HepG2 (cell line): ENCODE measurements around the gene TTN. TPM values are rescaled to one million over a fixed set of nuclear protein-coding genes. Genes with fewer than 3 reads are reported as not detected.

Experiments used
- ATAC-seq: fragments of 200-7000 bp; cut with Tn5 transposase; 3 replicates; pipeline ENCODE4 v1.9.1; 2020; ENCODE audit warnings: mild to moderate bottlenecking, moderate library complexity
- BruUV-seq: library from RNA; stranded (reverse); fragments of 400-500 nt; replicated peaks from 2 replicates; lab custom pipeline; 2021; lab: Mats Ljungman, UMichigan
- CTCF ChIA-PET: fragments of 300-600 bp; formaldehyde crosslinking; extraction: SDS; loops from one replicate; lab custom pipeline; 2021; ENCODE audit warnings: low total read pairs, inconsistent platforms, low intra/inter-chr PET ratio; lab: Yijun Ruan, JAX
- POLR2A ChIA-PET: fragments of 350-600 bp; sonication (Branson Sonifier 250); formaldehyde crosslinking; loops from one replicate; lab custom pipeline; 2020; ENCODE audit warnings: antibody characterized with exemption, inconsistent platforms; lab: Yijun Ruan, JAX
- DNase-seq: peaks from one replicate; pipeline ENCODE4 v3.0.0-alpha.2; 2015; ENCODE audit warnings: low spot score
- FAIRE-seq: peaks from 3 replicates; lab custom pipeline; 2011; peaks lifted over from hg19 to GRCh38; lab: Jason Lieb, UNC
- H2AFZ ChIP-seq: one replicate; pipeline ENCODE4 v1.6.1; 2011; ENCODE audit warnings: low read length, inconsistent platforms
- H3K27ac ChIP-seq: fragments of 300-600 bp; 3 replicates; pipeline ENCODE4 v1.8.0; 2011; ENCODE audit warnings: mixed run types, mild to moderate bottlenecking, mixed read lengths, low read length, inconsistent platforms; ENCODE audit not compliant: insufficient read depth; ENCODE audit errors: extremely low read length
- H3K27me3 ChIP-seq, 2 experiments: fragments of 200-600 bp in 1 of 2; 2 replicates in 1 of 2; 3 replicates in 1 of 2; pipeline versions ENCODE4 v1.6.0 to v1.8.0; 2011; ENCODE audit warnings: low read length in 2 of 2, mild to moderate bottlenecking in 2 of 2, moderate library complexity in 2 of 2, inconsistent platforms in 1 of 2; ENCODE audit not compliant: insufficient read depth in 2 of 2, control insufficient read depth in 1 of 2
- H3K36me3 ChIP-seq, 2 experiments: fragments of 200-600 bp in 1 of 2; replicated peaks in 1 of 2; 2 replicates in 1 of 2; 3 replicates in 1 of 2; pipeline versions ENCODE4 v1.5.1 to v1.8.0; 2011; ENCODE audit warnings: low read length in 2 of 2, inconsistent platforms in 1 of 2; ENCODE audit not compliant: insufficient read depth in 2 of 2, control insufficient read depth in 1 of 2
- H3K4me1 ChIP-seq: 2 replicates; pipeline ENCODE4 v1.5.1; 2012; ENCODE audit warnings: low read length, inconsistent platforms; ENCODE audit not compliant: insufficient read depth
- H3K4me2 ChIP-seq: 2 replicates; pipeline ENCODE4 v1.6.0; 2011; ENCODE audit warnings: low read depth, low read length, inconsistent platforms
- H3K4me3 ChIP-seq, 3 experiments: fragments of 200-600 bp in 1 of 3; sonication (generic), shearing (Covaris generic) in 1 of 3; replicated peaks in 1 of 3; 2 replicates each; pipeline ENCODE4 v1.5.1; 2011 to 2016; ENCODE audit warnings: low read length in 3 of 3, inconsistent platforms in 2 of 3, low read depth in 2 of 3, mild to moderate bottlenecking in 2 of 3, control low read depth in 1 of 3, mixed read lengths in 1 of 3; ENCODE audit not compliant: insufficient read depth in 1 of 3
- H3K79me2 ChIP-seq: one replicate; pipeline ENCODE4 v1.6.1; 2011; ENCODE audit warnings: low read length, inconsistent platforms; ENCODE audit not compliant: insufficient read depth
- H3K9ac ChIP-seq: 2 replicates; pipeline ENCODE4 v1.6.0; 2011; ENCODE audit warnings: mild to moderate bottlenecking, low read depth, low read length, inconsistent platforms; ENCODE audit not compliant: insufficient read depth
- H3K9me3 ChIP-seq: 2 replicates; pipeline ENCODE4 v1.5.1; 2012; ENCODE audit warnings: mild to moderate bottlenecking, low read length
- H4K20me1 ChIP-seq: 2 replicates; pipeline ENCODE4 v1.6.0; 2011; ENCODE audit warnings: inconsistent platforms, mild to moderate bottlenecking, low read length, moderate library complexity; ENCODE audit not compliant: insufficient read depth
- ASH2L ChIP-seq: fragments of 300-600, 200-600 bp; sonication (generic); IDR thresholded peaks from 2 replicates; pipeline ENCODE4 v1.7.0; 2017; ENCODE audit warnings: low read depth, mild to moderate bottlenecking, moderate library complexity, mixed read lengths, low read length; ENCODE audit not compliant: insufficient read length
- ATF7 ChIP-seq, 2 experiments: fragments of 450-650 bp in 1 of 2; sonication (generic) in 1 of 2; formaldehyde crosslinking in 1 of 2; IDR thresholded peaks; 2 replicates each; pipeline versions ENCODE4 v1.4.0 to v1.6.1; 2016 to 2020; ENCODE audit warnings: antibody characterized with exemption in 1 of 2, mild to moderate bottlenecking in 1 of 2, missing genetic modification reagents in 1 of 2
- BCLAF1 ChIP-seq: fragments of 450-650 bp; IDR thresholded peaks from 2 replicates; pipeline ENCODE4 v1.6.1; 2017; ENCODE audit warnings: mild to moderate bottlenecking
- CREB1 ChIP-seq, 2 experiments: fragments of 450-650 bp in 1 of 2; IDR thresholded peaks; 2 replicates each; pipeline ENCODE4 v1.6.1; 2016 to 2017; ENCODE audit warnings: control low read depth in 1 of 2, mild to moderate bottlenecking in 1 of 2, missing compliant biosample characterization in 1 of 2, missing genetic modification characterization in 1 of 2
- ETV5 ChIP-seq: IDR thresholded peaks from 2 replicates; pipeline ENCODE4 v1.6.1; 2018; ENCODE audit warnings: missing biosample characterization, missing genetic modification reagents, inconsistent platforms, borderline replicate concordance
- GATA4 ChIP-seq: sonication (generic); IDR thresholded peaks from 2 replicates; pipeline ENCODE4 v1.6.1; 2016; ENCODE audit warnings: antibody characterized with exemption, low read depth, borderline replicate concordance
- HOXA3 ChIP-seq: sonication (generic); formaldehyde crosslinking; IDR thresholded peaks from 2 replicates; pipeline ENCODE4 v1.5.0; 2020; ENCODE audit warnings: missing genetic modification reagents
- KMT2B ChIP-seq: IDR thresholded peaks from 2 replicates; pipeline ENCODE4 v1.6.1; 2016; ENCODE audit warnings: missing genetic modification reagents, missing compliant biosample characterization
- NPAS2 ChIP-seq: sonication (generic); formaldehyde crosslinking; IDR thresholded peaks from 2 replicates; pipeline ENCODE4 v1.8.0; 2022; ENCODE audit warnings: mild to moderate bottlenecking, missing genetic modification reagents, borderline replicate concordance
- ZNF850 ChIP-seq: sonication (generic); formaldehyde crosslinking; conservative IDR thresholded peaks from 2 replicates; pipeline ENCODE4 v1.9.0; 2021; ENCODE audit warnings: mild to moderate bottlenecking, missing genetic modification reagents
- WGBS: methylation state at CpG from one replicate; pipeline ENCODE4 v1.1.6; 2017; ENCODE audit warnings: low lambda C conversion rate; 5-methylcytosine and 5-hydroxymethylcytosine counted together
- in situ Hi-C: cut with HindIII; loops from 2 replicates; pipeline ENCODE4 v1.10.0; 2017; ENCODE audit warnings: low pct_unique_long_range_greater_than_20kb; ENCODE audit not compliant: extremely low pct_ligation_motif_present
- intact Hi-C: fragments of 100-400 bp; cut with micrococcal nuclease; formaldehyde crosslinking; loops from one replicate; pipeline ENCODE4 v1.10.0; 2022; ENCODE audit not compliant: unreplicated experiment
- polyA plus RNA-seq, 8 experiments: library from polyadenylated mRNA; depleted of rRNA in 3 of 8; stranded (reverse) in 7 of 8; unstranded in 1 of 8; fragments of >200 nt; fragmentation: Illumina TruSeq in 4 of 8; extraction: Trizol in 4 of 8; gene quantifications; 2 replicates each; pipeline versions ENCODE4 v1.2.1 to v1.2.3, GENCODE V29; 2011 to 2016; ENCODE audit warnings: low read depth in 4 of 8, missing spikeins in 1 of 8, mixed read lengths in 1 of 8; ENCODE audit not compliant: insufficient read depth in 1 of 8
- total RNA-seq, 5 experiments: library from RNA; depleted of rRNA; stranded (reverse); fragments of >200 nt; fragmentation: Illumina TruSeq; extraction: Trizol; gene quantifications; 2 replicates each; pipeline ENCODE4 v1.2.3, GENCODE V29; 2016; ENCODE audit warnings: low read depth in 1 of 5
- TF ChIP-seq, protein P1 (sequence below): IDR thresholded peaks from 2 replicates; pipeline ENCODE4 v1.6.1; 2016; ENCODE audit warnings: missing compliant biosample characterization, missing genetic modification reagents, borderline replicate concordance

The TTN gene
- total and polyA plus RNA-seq, 2 of the 13 experiments (the other 11 are each of a cell fraction or from before 2014, with no cell fraction given) = under 0.01 TPM

- Histone ChIP-seq H3K79me2 (no peaks in the 10 kb centered on the region), H3K4me1 (no peaks in the 10 kb centered on the region), H2AFZ (no peak overlapping the region), H3K9me3 (no peaks in the 10 kb centered on the region), H3K27ac (no peak overlapping the region), H3K36me3 (no peaks in the 10 kb centered on the region), H3K4me3 (no peak overlapping the region), H4K20me1 (no peaks in the 10 kb centered on the region), H3K9ac (no peak overlapping the region), H3K27me3 (no peaks in the 10 kb centered on the region; a peak in 1 of 5 replicates), H3K4me2 (no peak overlapping the region)
- TF ChIP-seq GATA4 (no peak), NPAS2 (no peak), ATF7 (IDR thresholded peaks at IDR 0.05) (peak; percentile 94), ATF7 (CRISPR knock-in tag; IDR thresholded peaks at IDR 0.05) (no peak), CREB1 (IDR thresholded peaks at IDR 0.05) (peak; percentile 60), CREB1 (CRISPR knock-in tag; IDR thresholded peaks at IDR 0.05) (no peak)
- intact Hi-C loops = no loop called here
- no TSS peak for BruUV-seq
- ATAC-seq (no peak), FAIRE-seq (no peak), DNase-seq (no peak)
- WGBS = 0% methylated on average over 2 of the region's 2 CpGs
- ChIA-PET POLR2A (no interaction called here), CTCF (no interaction called here)
- in situ Hi-C loops = no loop called here
Measured at GRCh38 chr2:178770518-178770917, 36.7 kb downstream of the TTN start.

DNA sequence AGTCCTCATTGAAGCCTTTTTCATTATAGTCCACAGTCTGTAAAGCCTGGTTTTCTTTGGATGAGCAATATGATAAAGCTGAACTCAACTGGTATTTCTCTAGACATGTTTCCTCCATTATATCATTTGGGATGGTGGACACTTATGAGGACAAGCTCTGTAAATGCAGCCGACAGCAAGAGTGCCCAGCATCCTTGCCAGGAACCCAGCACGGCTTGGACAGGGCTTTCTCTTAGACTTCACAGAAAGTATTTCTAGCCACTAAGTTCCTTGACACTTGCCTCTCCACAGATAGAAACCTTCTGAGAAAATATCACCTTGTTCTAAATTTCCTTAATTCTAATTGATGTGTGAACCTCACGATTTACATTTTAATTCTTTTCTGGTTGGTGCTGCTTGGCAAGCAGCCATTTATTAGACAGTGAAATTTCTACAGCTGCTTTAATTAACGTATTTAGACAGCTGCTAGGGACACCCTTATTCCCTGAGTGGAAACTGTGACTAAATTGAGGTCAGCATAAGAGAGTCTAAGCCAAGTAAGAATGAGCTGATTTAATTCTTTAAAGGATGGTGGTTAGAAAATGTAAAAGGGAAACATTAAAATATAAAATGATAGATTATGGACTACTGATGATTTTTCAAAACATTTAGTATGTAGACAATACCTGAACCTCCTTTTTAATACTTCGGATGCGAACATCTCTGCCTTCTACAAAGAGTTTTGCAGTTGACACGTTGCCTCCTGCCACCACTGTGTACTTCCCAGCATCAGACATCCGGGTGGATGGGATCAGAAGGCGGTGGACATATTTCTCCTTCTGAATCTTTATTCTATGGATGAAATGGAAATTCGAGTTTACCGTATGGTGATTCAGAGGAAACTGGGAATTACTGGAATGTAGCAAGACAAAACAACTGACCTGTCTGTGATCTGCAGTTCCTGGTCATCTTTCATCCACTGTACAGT, 39.8 kb downstream of the TTN start:
- no peak for TF ChIP-seq BCLAF1
- no peak for TF ChIP-seq ZNF850 (CRISPR knock-in tag)
- no peak for TF ChIP-seq HOXA3 (CRISPR knock-in tag)
- TF ChIP-seq, protein P1, sequence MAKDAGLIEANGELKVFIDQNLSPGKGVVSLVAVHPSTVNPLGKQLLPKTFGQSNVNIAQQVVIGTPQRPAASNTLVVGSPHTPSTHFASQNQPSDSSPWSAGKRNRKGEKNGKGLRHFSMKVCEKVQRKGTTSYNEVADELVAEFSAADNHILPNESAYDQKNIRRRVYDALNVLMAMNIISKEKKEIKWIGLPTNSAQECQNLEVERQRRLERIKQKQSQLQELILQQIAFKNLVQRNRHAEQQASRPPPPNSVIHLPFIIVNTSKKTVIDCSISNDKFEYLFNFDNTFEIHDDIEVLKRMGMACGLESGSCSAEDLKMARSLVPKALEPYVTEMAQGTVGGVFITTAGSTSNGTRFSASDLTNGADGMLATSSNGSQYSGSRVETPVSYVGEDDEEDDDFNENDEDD (CRISPR knock-in tag) = no peak
- TF ChIP-seq ETV5 (CRISPR knock-in tag) = no peak
- no peak for TF ChIP-seq ASH2L
- no peak for TF ChIP-seq KMT2B (CRISPR knock-in tag)
- POLR2A ChIA-PET = no interaction called here
- no peaks in the 10 kb centered on the region for H3K9me3 ChIP-seq
- CTCF ChIA-PET = no interaction called here
- no peaks in the 10 kb centered on the region for H3K4me1 ChIP-seq
- no peak overlapping the region for H3K4me2 ChIP-seq
- H3K27ac ChIP-seq = no peak overlapping the region
- H3K9ac ChIP-seq = no peak overlapping the region
- WGBS = 0% methylated on average over 11 of the region's 11 CpGs
- H4K20me1 ChIP-seq = no peaks in the 10 kb centered on the region
- no peaks in the 10 kb centered on the region for H3K79me2 ChIP-seq
- no peak for FAIRE-seq
- in situ Hi-C loops (no loop called here), intact Hi-C loops (no loop called here)
- H3K27me3 ChIP-seq = no peaks in the 10 kb centered on the region; a peak in 1 of 5 replicates
- no peak overlapping the region for H2AFZ ChIP-seq
- DNase-seq = no peak
- H3K36me3 ChIP-seq = no peaks in the 10 kb centered on the region
- ATAC-seq = no peak
- BruUV-seq = no TSS peak
- no peak overlapping the region for H3K4me3 ChIP-seq
